Endothelial cell of umbilical vein (primary cell): ENCODE results near the gene NOTCH3. TPM values are rescaled to one million over a fixed set of nuclear protein-coding genes. Genes with fewer than 3 reads are reported as not detected.

Source experiments
- BruUV-seq: library from RNA; stranded (reverse); fragments of 400-500 nt; replicated peaks from 2 replicates; lab custom pipeline; 2021; lab: Mats Ljungman, UMichigan
- CTCF ChIA-PET: fragments of 300-600, 350-600 bp; sonication (Branson Sonifier 250); formaldehyde crosslinking; loops from one replicate; lab custom pipeline; 2021; ENCODE audit warnings: antibody characterized with exemption, inconsistent platforms; lab: Charles Lee
- POLR2A ChIA-PET: fragments of 300-600, 350-600 bp; sonication (Branson Sonifier 250); formaldehyde crosslinking; loops from one replicate; lab custom pipeline; 2021; ENCODE audit warnings: antibody characterized with exemption, inconsistent platforms; lab: Charles Lee
- DNase-seq: peaks from one replicate; pipeline ENCODE4 v3.0.0-alpha.2; 2011; ENCODE audit warnings: low read depth, low spot score
- FAIRE-seq: peaks from 2 replicates; lab custom pipeline; 2011; peaks lifted over from hg19 to GRCh38; lab: Jason Lieb, UNC
- H2AFZ ChIP-seq: 2 replicates; pipeline ENCODE4 v1.6.0; 2012; ENCODE audit warnings: low read depth, low read length, control low read depth, inconsistent platforms
- H3K27ac ChIP-seq: 2 replicates; pipeline ENCODE4 v1.5.1; 2011; ENCODE audit warnings: low read depth, mild to moderate bottlenecking, control low read depth, low read length, moderate library complexity; ENCODE audit not compliant: insufficient read depth
- H3K27me3 ChIP-seq, 2 experiments: 2 replicates each; pipeline versions ENCODE4 v1.6.0 to v1.6.1; 2011; ENCODE audit warnings: low read length in 2 of 2, mixed read lengths in 1 of 2; ENCODE audit not compliant: control insufficient read depth in 2 of 2, insufficient read depth in 2 of 2
- H3K36me3 ChIP-seq, 2 experiments: 2 replicates in 1 of 2; 3 replicates in 1 of 2; pipeline ENCODE4 v1.5.1; 2011; ENCODE audit warnings: low read length in 2 of 2, mild to moderate bottlenecking in 1 of 2, moderate library complexity in 1 of 2; ENCODE audit not compliant: control insufficient read depth in 2 of 2, insufficient read depth in 2 of 2; ENCODE audit errors: extremely low read depth in 1 of 2
- H3K4me1 ChIP-seq: 3 replicates; pipeline ENCODE4 v1.5.1; 2011; ENCODE audit warnings: mild to moderate bottlenecking, low read length; ENCODE audit not compliant: control insufficient read depth, insufficient read depth; ENCODE audit errors: extremely low read depth
- H3K4me2 ChIP-seq: 2 replicates; pipeline ENCODE4 v1.6.1; 2011; ENCODE audit warnings: low read length, control low read depth, mixed read lengths; ENCODE audit not compliant: insufficient read depth
- H3K4me3 ChIP-seq, 3 experiments: fragments of 200-600 bp in 1 of 3; sonication (generic), shearing (Covaris generic) in 1 of 3; replicated peaks in 1 of 3; 2 replicates each; pipeline ENCODE4 v1.5.1; 2011 to 2016; ENCODE audit warnings: control low read depth in 3 of 3, low read length in 3 of 3, mild to moderate bottlenecking in 2 of 3, inconsistent platforms in 1 of 3, low read depth in 1 of 3, moderate library complexity in 1 of 3; ENCODE audit not compliant: insufficient read depth in 1 of 3
- H3K79me2 ChIP-seq: 2 replicates; pipeline ENCODE4 v1.6.0; 2012; ENCODE audit warnings: low read length, inconsistent platforms; ENCODE audit not compliant: control insufficient read depth, insufficient read depth
- H3K9ac ChIP-seq: replicated peaks from 2 replicates; pipeline ENCODE3; 2011; ENCODE audit warnings: low read length, control low read depth; ENCODE audit not compliant: insufficient read depth; ENCODE audit errors: extremely low read depth
- H3K9me1 ChIP-seq: replicated peaks from 3 replicates; pipeline ENCODE4 v1.6.0; 2011; ENCODE audit warnings: mild to moderate bottlenecking, low read length; ENCODE audit not compliant: control insufficient read depth, insufficient read depth; ENCODE audit errors: extremely low read depth
- H3K9me3 ChIP-seq: replicated peaks from 2 replicates; pipeline ENCODE4 v1.5.1; 2012; ENCODE audit warnings: low read length, inconsistent platforms; ENCODE audit not compliant: control insufficient read depth, insufficient read depth
- H4K20me1 ChIP-seq: replicated peaks from 2 replicates; pipeline ENCODE3; 2011; ENCODE audit warnings: mild to moderate bottlenecking, low read length; ENCODE audit not compliant: control insufficient read depth, insufficient read depth; ENCODE audit errors: extremely low read depth
- CTCF ChIP-seq, 2 donors: IDR thresholded peaks; 1 replicate in 1 of 2; 2 replicates in 1 of 2; pipeline ENCODE4 v1.5.1; 2011; ENCODE audit warnings: low read length in 2 of 2, mild to moderate bottlenecking in 2 of 2, moderate library complexity in 2 of 2, control low read depth in 1 of 2, inconsistent platforms in 1 of 2, low read depth in 1 of 2; ENCODE audit not compliant: insufficient read depth in 1 of 2; ENCODE audit errors: extremely low read depth in 1 of 2
- EZH2 ChIP-seq: IDR thresholded peaks from 2 replicates; pipeline ENCODE4 v1.6.1; 2012; ENCODE audit warnings: borderline replicate concordance, low read depth, mild to moderate bottlenecking, moderate library complexity, low read length, inconsistent platforms; ENCODE audit not compliant: severe bottlenecking
- FOS ChIP-seq: IDR thresholded peaks from 2 replicates; pipeline ENCODE4 v1.6.1; 2011; ENCODE audit warnings: mild to moderate bottlenecking, low read length, moderate library complexity, borderline replicate concordance; ENCODE audit not compliant: insufficient read depth
- GATA2 ChIP-seq: IDR thresholded peaks from 2 replicates; pipeline ENCODE4 v1.7.0; 2011; ENCODE audit warnings: low read depth, mild to moderate bottlenecking, moderate library complexity, mixed read lengths, low read length; ENCODE audit not compliant: insufficient read length, insufficient read depth
- JUN ChIP-seq: IDR thresholded peaks from 2 replicates; pipeline ENCODE4 v1.6.1; 2011; ENCODE audit warnings: borderline replicate concordance, low read depth; ENCODE audit not compliant: insufficient read length, insufficient read depth
- MAX ChIP-seq: IDR thresholded peaks from 2 replicates; pipeline ENCODE4 v1.6.1; 2011; ENCODE audit not compliant: insufficient read depth, insufficient read length
- MYC ChIP-seq: IDR thresholded peaks from one replicate; pipeline ENCODE4 v1.6.1; 2011; ENCODE audit warnings: mild to moderate bottlenecking, low read depth, low read length
- POLR2A ChIP-seq: IDR thresholded peaks from 2 replicates; pipeline ENCODE4 v1.6.1; 2012; ENCODE audit warnings: low read depth, mild to moderate bottlenecking, control low read depth, low read length
- POLR2AphosphoS5 ChIP-seq: IDR thresholded peaks from 2 replicates; pipeline ENCODE4 v1.6.1; 2012; ENCODE audit warnings: low read depth, mild to moderate bottlenecking, control low read depth, low read length, moderate library complexity; ENCODE audit not compliant: insufficient read depth
- dilution Hi-C: fragments of 300-500 bp; cut with MboI; formaldehyde crosslinking; loops from one replicate; pipeline ENCODE4 v1.15.0; 2019; ENCODE audit warnings: low sequenced_read_pairs; ENCODE audit not compliant: extremely low pct_ligation_motif_present
- intact Hi-C: fragments of 100-400 bp; cut with micrococcal nuclease; formaldehyde crosslinking; loops from one replicate; pipeline ENCODE4 v1.10.0; 2022
- polyA plus RNA-seq, 4 experiments: library from polyadenylated mRNA; depleted of rRNA in 3 of 4; stranded (reverse) in 3 of 4; unstranded in 1 of 4; fragments of >200 nt; gene quantifications; 2 replicates each; pipeline versions ENCODE4 v1.2.1 to v1.2.3, GENCODE V29; 2011 to 2012; ENCODE audit warnings: missing spikeins in 1 of 4
- total RNA-seq: library from RNA; stranded (reverse); gene quantifications from 2 replicates; pipeline ENCODE4 v1.2.3, GENCODE V29; 2021

The NOTCH3 gene
- total and polyA plus RNA-seq, 2 donors (not counting 3 experiments of a cell fraction or from before 2014, with no cell fraction given): 0.63 to 1.5 TPM

GRCh38 chr19:15197942-15198341 is 2.9 kb downstream of the NOTCH3 start:
- intact Hi-C loops (no loop called here), dilution Hi-C loops (no loop called here)
- Histone ChIP-seq H3K79me2 (no peaks in the 10 kb centered on the region), H3K36me3 (no peaks in the 10 kb centered on the region), H4K20me1 (no peaks in the 10 kb centered on the region), H3K4me2 (no peak overlapping the region), H3K9me1 (no peaks in the 10 kb centered on the region), H3K9me3 (no peaks in the 10 kb centered on the region), H3K4me3 (no peak overlapping the region), H3K4me1 (peaks cover 3% of the 10 kb centered on the region), H2AFZ (no peak overlapping the region), H3K27ac (no peak overlapping the region), H3K9ac (no peak overlapping the region), H3K27me3 (peaks cover 26 to 29% of the 10 kb centered on the region in 2 experiments)
- ChIA-PET POLR2A (no interaction called here), CTCF (interaction anchor here (1.3 kb wide), 1 partner anchor 106 kb away, joined by 3 read pairs; no protein-coding TSS in a partner anchor)
- TF ChIP-seq MAX (no peak), POLR2AphosphoS5 (no peak), MYC (no peak), FOS (no peak), CTCF (IDR thresholded peaks at IDR 0.05; ENCODE audit: extremely low read depth in 1 of 2, insufficient read depth in 1 of 2, low read depth in 1 of 2, low read length in 2 of 2) (no peak), JUN (no peak), POLR2A (no peak), EZH2 (no peak), GATA2 (no peak)
- no TSS peak for BruUV-seq
- FAIRE-seq (no peak), DNase-seq (no peak)
